HEK293 (cell line): Measurements from ENCODE around the gene FOXO3.

Experiments used
- CTCF ChIA-PET: fragments of 350-600 bp; formaldehyde crosslinking; extraction: SDS; loops from one replicate; lab custom pipeline; 2021; ENCODE audit warnings: antibody characterized with exemption; lab: Yijun Ruan, JAX
- POLR2A ChIA-PET: fragments of 300-600 bp; formaldehyde crosslinking; extraction: SDS; loops from one replicate; lab custom pipeline; 2020; ENCODE audit warnings: antibody characterized with exemption, inconsistent platforms; lab: Yijun Ruan, JAX
- H3K27ac ChIP-seq: fragments of 200-500 bp; sonication (Bioruptor generic); 2 replicates; pipeline ENCODE4 v1.5.1; 2014; ENCODE audit warnings: low read depth, low read length, control low read depth, inconsistent platforms; ENCODE audit errors: extremely low read depth
- H3K36me3 ChIP-seq, 2 experiments: fragments of 200-500 bp in 1 of 2; sonication (Bioruptor generic) in 1 of 2; 1 replicate in 1 of 2; 2 replicates in 1 of 2; pipeline ENCODE4 v1.5.1; 2014 to 2017; ENCODE audit warnings: inconsistent platforms in 2 of 2, low read length in 2 of 2; ENCODE audit not compliant: control insufficient read depth in 2 of 2, insufficient read depth in 1 of 2
- H3K4me1 ChIP-seq: fragments of 200-500 bp; sonication (Bioruptor generic); 2 replicates; pipeline ENCODE4 v1.5.1; 2014; ENCODE audit warnings: mild to moderate bottlenecking, low read length, inconsistent platforms; ENCODE audit not compliant: control insufficient read depth, insufficient read depth
- H3K4me3 ChIP-seq: 2 replicates; pipeline ENCODE4 v1.5.1; 2011; ENCODE audit warnings: low read depth, mild to moderate bottlenecking, control low read depth, low read length, moderate library complexity
- H3K9me3 ChIP-seq: fragments of 200-500 bp; sonication (Bioruptor generic); 2 replicates; pipeline ENCODE4 v1.5.1; 2014; ENCODE audit warnings: low read depth, low read length, inconsistent platforms; ENCODE audit not compliant: control insufficient read depth, insufficient read depth
- GLI2 ChIP-seq: fragments of 450-650 bp; formaldehyde crosslinking; IDR thresholded peaks from 2 replicates; pipeline ENCODE4; 2017; ENCODE audit warnings: missing biosample characterization, missing genetic modification characterization, low read depth, borderline replicate concordance
- MZF1 ChIP-seq: fragments of 450-650 bp; formaldehyde crosslinking; IDR thresholded peaks from 2 replicates; pipeline ENCODE4 v1.5.1; 2017; ENCODE audit warnings: missing biosample characterization, missing genetic modification characterization, borderline replicate concordance
- OVOL3 ChIP-seq: fragments of 450-650 bp; formaldehyde crosslinking; IDR thresholded peaks from 2 replicates; pipeline ENCODE4 v1.5.1; 2016; ENCODE audit warnings: missing biosample characterization, missing genetic modification characterization
- PRDM1 ChIP-seq: fragments of 450-650 bp; formaldehyde crosslinking; IDR thresholded peaks from 2 replicates; pipeline ENCODE4; 2016; ENCODE audit warnings: missing biosample characterization, missing genetic modification characterization
- REPIN1 ChIP-seq: fragments of 450-650 bp; formaldehyde crosslinking; IDR thresholded peaks from 2 replicates; pipeline ENCODE4 v1.5.1; 2017; ENCODE audit warnings: missing biosample characterization, missing genetic modification characterization, low read depth
- SP2 ChIP-seq: fragments of 450-650 bp; formaldehyde crosslinking; IDR thresholded peaks from 2 replicates; pipeline ENCODE4 v1.5.1; 2016; ENCODE audit warnings: missing biosample characterization, missing genetic modification characterization
- YY1 ChIP-seq: fragments of 450-650 bp; formaldehyde crosslinking; IDR thresholded peaks from 2 replicates; pipeline ENCODE4 v1.5.1; 2018; ENCODE audit warnings: missing biosample characterization, missing genetic modification characterization
- ZEB2 ChIP-seq: fragments of 450-650 bp; formaldehyde crosslinking; IDR thresholded peaks from 2 replicates; pipeline ENCODE4 v1.5.1; 2016; ENCODE audit warnings: missing biosample characterization, missing genetic modification characterization
- ZFHX2 ChIP-seq: fragments of 450-650 bp; formaldehyde crosslinking; conservative IDR thresholded peaks from 2 replicates; pipeline ENCODE4 v1.5.1; 2016; ENCODE audit warnings: missing biosample characterization, missing genetic modification characterization
- ZNF114 ChIP-seq: fragments of 450-650 bp; formaldehyde crosslinking; IDR thresholded peaks from 2 replicates; pipeline ENCODE4 v1.5.0; 2017; ENCODE audit warnings: missing biosample characterization, missing genetic modification characterization
- ZNF121 ChIP-seq: fragments of 450-650 bp; formaldehyde crosslinking; IDR thresholded peaks from 2 replicates; pipeline ENCODE4 v1.5.1; 2016; ENCODE audit warnings: missing biosample characterization, missing genetic modification characterization
- ZNF155 ChIP-seq: fragments of 450-650 bp; formaldehyde crosslinking; IDR thresholded peaks from 2 replicates; pipeline ENCODE4 v1.5.1; 2016; ENCODE audit warnings: missing biosample characterization, missing genetic modification characterization
- ZNF19 ChIP-seq: fragments of 450-650 bp; formaldehyde crosslinking; IDR thresholded peaks from 2 replicates; pipeline ENCODE4; 2016; ENCODE audit warnings: missing biosample characterization, missing genetic modification characterization, low read depth
- ZNF214 ChIP-seq: fragments of 450-650 bp; formaldehyde crosslinking; IDR thresholded peaks from 2 replicates; pipeline ENCODE4 v1.5.1; 2017; ENCODE audit warnings: missing biosample characterization, mild to moderate bottlenecking, missing genetic modification characterization, borderline replicate concordance
- ZNF223 ChIP-seq: fragments of 450-650 bp; formaldehyde crosslinking; IDR thresholded peaks from 2 replicates; pipeline ENCODE4 v1.5.1; 2016; ENCODE audit warnings: missing biosample characterization, missing genetic modification characterization
- ZNF239 ChIP-seq: fragments of 450-650 bp; formaldehyde crosslinking; IDR thresholded peaks from 2 replicates; pipeline ENCODE4 v1.5.1; 2016; ENCODE audit warnings: missing biosample characterization, missing genetic modification characterization
- ZNF302 ChIP-seq: fragments of 450-650 bp; formaldehyde crosslinking; IDR thresholded peaks from 2 replicates; pipeline ENCODE4 v1.5.1; 2016; ENCODE audit warnings: missing biosample characterization, missing genetic modification characterization, low read depth
- ZNF341 ChIP-seq: fragments of 450-650 bp; formaldehyde crosslinking; IDR thresholded peaks from 2 replicates; pipeline ENCODE4; 2016; ENCODE audit warnings: low read depth, missing biosample characterization, missing genetic modification characterization
- ZNF37A ChIP-seq: fragments of 450-650 bp; IDR thresholded peaks from 2 replicates; pipeline ENCODE4 v1.5.1; 2018; ENCODE audit warnings: missing biosample characterization, missing genetic modification characterization
- ZNF416 ChIP-seq: fragments of 450-650 bp; formaldehyde crosslinking; IDR thresholded peaks from 2 replicates; pipeline ENCODE4 v1.5.1; 2016; ENCODE audit warnings: missing biosample characterization, missing genetic modification characterization
- ZNF423 ChIP-seq: fragments of 450-650 bp; formaldehyde crosslinking; IDR thresholded peaks from 2 replicates; pipeline ENCODE4 v1.5.1; 2016; ENCODE audit warnings: missing biosample characterization, missing genetic modification characterization
- ZNF544 ChIP-seq: fragments of 450-650 bp; formaldehyde crosslinking; IDR thresholded peaks from 2 replicates; pipeline ENCODE4 v1.5.0; 2017; ENCODE audit warnings: missing biosample characterization, missing genetic modification characterization
- ZNF549 ChIP-seq: fragments of 450-650 bp; IDR thresholded peaks from 2 replicates; pipeline ENCODE4 v1.5.1; 2018; ENCODE audit warnings: missing biosample characterization, missing genetic modification characterization, mild to moderate bottlenecking, inconsistent platforms, moderate library complexity
- ZNF626 ChIP-seq: fragments of 450-650 bp; sonication (Bioruptor Pico); formaldehyde crosslinking; IDR thresholded peaks from 2 replicates; pipeline ENCODE4 v1.5.1; 2018; ENCODE audit warnings: missing biosample characterization, missing genetic modification characterization, inconsistent platforms
- ZNF707 ChIP-seq: fragments of 450-650 bp; formaldehyde crosslinking; IDR thresholded peaks from 2 replicates; pipeline ENCODE4 v1.5.1; 2016; ENCODE audit warnings: missing biosample characterization, missing genetic modification characterization
- ZNF791 ChIP-seq: fragments of 450-650 bp; formaldehyde crosslinking; IDR thresholded peaks from 2 replicates; pipeline ENCODE4 v1.5.1; 2016; ENCODE audit warnings: missing biosample characterization, missing genetic modification characterization
- ZNF843 ChIP-seq: fragments of 450-650 bp; formaldehyde crosslinking; IDR thresholded peaks from 2 replicates; pipeline ENCODE4 v1.5.1; 2016; ENCODE audit warnings: missing biosample characterization, missing genetic modification characterization
- ZSCAN23 ChIP-seq: fragments of 450-650 bp; formaldehyde crosslinking; IDR thresholded peaks from 2 replicates; pipeline ENCODE4 v1.5.1; 2016; ENCODE audit warnings: missing biosample characterization, missing genetic modification characterization
- TF ChIP-seq, protein P1 (sequence below): fragments of 450-650 bp; formaldehyde crosslinking; IDR thresholded peaks from 2 replicates; pipeline ENCODE4 v1.5.1; 2017; ENCODE audit warnings: missing biosample characterization, mild to moderate bottlenecking, missing genetic modification characterization, moderate library complexity
- TF ChIP-seq, protein P2 (sequence below): fragments of 450-650 bp; formaldehyde crosslinking; IDR thresholded peaks from 2 replicates; pipeline ENCODE4 v1.5.1; 2016; ENCODE audit warnings: missing biosample characterization, missing genetic modification characterization
- TF ChIP-seq, protein P3 (sequence below): IDR thresholded peaks from 2 replicates; pipeline ENCODE4 v1.6.1; 2011; ENCODE audit warnings: mild to moderate bottlenecking, low read depth, low read length, borderline replicate concordance

The FOXO3 gene

DNA sequence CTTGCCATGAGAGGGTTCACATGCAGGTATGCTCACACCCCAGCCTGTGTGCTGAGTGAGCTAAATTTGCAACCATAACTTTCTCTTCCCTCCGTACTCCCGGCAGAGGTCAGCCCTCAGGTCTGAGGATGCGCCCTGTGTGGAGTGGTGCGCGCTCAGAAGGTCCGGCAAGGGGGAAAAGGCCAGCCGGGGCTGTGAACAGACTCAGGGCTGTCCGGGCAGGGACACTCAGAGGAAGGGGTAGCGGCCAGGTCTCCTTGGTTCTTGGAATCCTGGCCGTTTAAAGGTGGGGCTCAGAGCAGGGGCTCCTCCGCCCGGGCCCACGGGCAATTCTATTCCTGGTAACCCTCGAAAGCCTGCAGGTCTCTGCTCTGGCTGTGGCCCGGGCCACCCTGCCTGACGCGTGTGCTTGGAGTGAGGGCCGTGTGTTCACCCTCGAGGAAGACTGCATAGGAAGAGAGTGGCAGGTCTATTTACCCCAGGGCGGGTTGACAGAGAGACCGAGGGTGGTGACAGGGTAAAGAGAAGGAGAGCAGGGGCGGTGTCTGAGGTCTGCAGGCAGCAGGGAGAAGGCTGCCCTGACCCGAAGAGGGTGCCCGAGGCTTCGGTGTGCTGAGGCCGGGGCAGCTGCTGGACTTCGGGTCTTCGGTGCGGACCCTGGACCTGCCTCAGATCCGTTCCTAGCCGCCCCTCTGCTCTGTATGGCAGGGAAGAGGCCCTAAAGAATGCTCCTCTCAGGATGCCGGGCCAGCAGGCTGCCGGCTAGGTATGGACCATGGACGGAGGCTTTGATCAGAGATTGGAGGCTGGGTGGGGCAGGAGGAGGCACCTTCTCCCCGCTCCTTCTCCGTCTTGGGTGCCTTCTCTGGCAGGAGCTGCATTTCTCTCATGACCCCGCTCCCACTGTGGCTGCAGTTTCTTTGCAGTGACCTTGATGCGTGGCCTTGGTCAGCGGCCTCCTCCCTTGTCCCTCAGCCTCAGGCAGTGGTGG, 156.4 kb downstream of the FOXO3 start:
- Histone ChIP-seq H3K36me3 (no peaks in the 10 kb centered on the region), H3K9me3 (no peaks in the 10 kb centered on the region), H3K27ac (no peak overlapping the region), H3K4me3 (no peak overlapping the region), H3K4me1 (peaks cover 5% of the 10 kb centered on the region; the same call in 1 of the 2 replicates)
- TF ChIP-seq ZNF239 (tag by site-specific recombination) (no peak), ZNF155 (tag by site-specific recombination) (no peak), ZEB2 (no peak), ZNF707 (tag by site-specific recombination) (no peak), ZNF626 (tag by site-specific recombination) (no peak), GLI2 (tag by site-specific recombination) (no peak), ZNF843 (tag by site-specific recombination) (no peak), SP2 (tag by site-specific recombination) (no peak), OVOL3 (no peak), ZNF121 (tag by site-specific recombination) (no peak), ZNF791 (tag by site-specific recombination) (no peak), PRDM1 (no peak), MZF1 (tag by site-specific recombination) (no peak), ZNF223 (tag by site-specific recombination) (no peak), ZNF423 (tag by site-specific recombination) (no peak), ZNF544 (tag by site-specific recombination) (no peak), ZNF341 (no peak)
- TF ChIP-seq, protein P1, sequence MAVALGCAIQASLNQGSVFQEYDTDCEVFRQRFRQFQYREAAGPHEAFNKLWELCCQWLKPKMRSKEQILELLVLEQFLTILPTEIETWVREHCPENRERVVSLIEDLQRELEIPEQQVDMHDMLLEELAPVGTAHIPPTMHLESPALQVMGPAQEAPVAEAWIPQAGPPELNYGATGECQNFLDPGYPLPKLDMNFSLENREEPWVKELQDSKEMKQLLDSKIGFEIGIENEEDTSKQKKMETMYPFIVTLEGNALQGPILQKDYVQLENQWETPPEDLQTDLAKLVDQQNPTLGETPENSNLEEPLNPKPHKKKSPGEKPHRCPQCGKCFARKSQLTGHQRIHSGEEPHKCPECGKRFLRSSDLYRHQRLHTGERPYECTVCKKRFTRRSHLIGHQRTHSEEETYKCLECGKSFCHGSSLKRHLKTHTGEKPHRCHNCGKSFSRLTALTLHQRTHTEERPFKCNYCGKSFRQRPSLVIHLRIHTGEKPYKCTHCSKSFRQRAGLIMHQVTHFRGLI (tag by site-specific recombination), result no peak
- TF ChIP-seq, protein P2, sequence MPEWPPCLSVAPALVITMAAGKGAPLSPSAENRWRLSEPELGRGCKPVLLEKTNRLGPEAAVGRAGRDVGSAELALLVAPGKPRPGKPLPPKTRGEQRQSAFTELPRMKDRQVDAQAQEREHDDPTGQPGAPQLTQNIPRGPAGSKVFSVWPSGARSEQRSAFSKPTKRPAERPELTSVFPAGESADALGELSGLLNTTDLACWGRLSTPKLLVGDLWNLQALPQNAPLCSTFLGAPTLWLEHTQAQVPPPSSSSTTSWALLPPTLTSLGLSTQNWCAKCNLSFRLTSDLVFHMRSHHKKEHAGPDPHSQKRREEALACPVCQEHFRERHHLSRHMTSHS, result no peak
- ChIA-PET CTCF (interaction anchor here (0.5 to 0.6 kb wide), 4 partner anchors 14 to 94 kb away, joined by 3 to 5 read pairs (median 3); no protein-coding TSS in a partner anchor), POLR2A (interaction anchor here (0.5 kb wide), 1 partner anchor 265 kb away, joined by 3 read pairs; no protein-coding TSS in a partner anchor)

DNA sequence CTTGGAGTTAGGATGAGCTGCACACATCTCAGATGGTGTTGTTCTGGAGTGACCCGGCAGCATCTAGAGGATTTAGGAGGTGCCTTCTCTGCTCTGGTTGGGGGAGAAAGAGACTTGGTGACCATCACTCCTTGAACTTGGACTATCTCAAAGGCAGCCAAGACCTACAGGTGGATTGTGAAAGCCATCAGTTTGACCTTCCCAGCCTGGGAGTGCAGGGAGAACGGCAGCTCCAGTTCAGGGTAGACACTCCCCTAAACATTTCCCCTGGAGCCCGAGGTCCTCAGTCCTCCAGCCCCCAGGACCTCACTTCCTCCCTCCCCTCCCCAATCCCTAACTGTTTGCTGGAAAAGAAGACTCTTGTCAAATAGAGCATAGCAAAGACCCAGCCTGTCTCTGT, 158.8 kb downstream of the FOXO3 start:
- H3K36me3 ChIP-seq, result no peaks in the 10 kb centered on the region
- POLR2A ChIA-PET, result no interaction called here
- H3K4me1 ChIP-seq, result no peaks in the 10 kb centered on the region
- CTCF ChIA-PET, result interaction anchor here (1.6 kb wide), 1 partner anchor 354 kb away, joined by 3 read pairs; no protein-coding TSS in a partner anchor
- H3K27ac ChIP-seq, result no peak overlapping the region
- TF ChIP-seq REPIN1 (tag by site-specific recombination) (no peak), ZSCAN23 (tag by site-specific recombination) (no peak), ZNF37A (tag by site-specific recombination) (no peak), ZNF549 (tag by site-specific recombination) (no peak), ZNF214 (tag by site-specific recombination) (no peak), ZNF416 (tag by site-specific recombination) (no peak), ZNF114 (no peak), ZNF19 (tag by site-specific recombination) (no peak), ZFHX2 (tag by site-specific recombination) (no peak), YY1 (tag by site-specific recombination) (no peak), ZNF302 (tag by site-specific recombination) (no peak)
- TF ChIP-seq, protein P3, sequence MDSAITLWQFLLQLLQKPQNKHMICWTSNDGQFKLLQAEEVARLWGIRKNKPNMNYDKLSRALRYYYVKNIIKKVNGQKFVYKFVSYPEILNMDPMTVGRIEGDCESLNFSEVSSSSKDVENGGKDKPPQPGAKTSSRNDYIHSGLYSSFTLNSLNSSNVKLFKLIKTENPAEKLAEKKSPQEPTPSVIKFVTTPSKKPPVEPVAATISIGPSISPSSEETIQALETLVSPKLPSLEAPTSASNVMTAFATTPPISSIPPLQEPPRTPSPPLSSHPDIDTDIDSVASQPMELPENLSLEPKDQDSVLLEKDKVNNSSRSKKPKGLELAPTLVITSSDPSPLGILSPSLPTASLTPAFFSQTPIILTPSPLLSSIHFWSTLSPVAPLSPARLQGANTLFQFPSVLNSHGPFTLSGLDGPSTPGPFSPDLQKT, result no peak
- TF ChIP-seq, all 188 proteins: peak for 0
- Histone ChIP-seq H3K9me3 (no peaks in the 10 kb centered on the region), H3K4me3 (no peak overlapping the region)
